SK-N-MC (cell line): ENCODE measurements around the gene DOC2B.
A peak's percentile ranks its signal among the peaks of the same experiment; 100 is the strongest.
"Not testable (repeated sequence)": the region's sequence is repeated elsewhere in the genome, so short reads cannot be mapped to it uniquely, and the experiment has no call there.

Experiments used
- DNase-seq: peaks from one replicate; pipeline ENCODE4 v3.0.0-alpha.2; 2011; ENCODE audit warnings: low read depth, low spot score
- H3K27ac ChIP-seq: fragments of 200-600 bp; sonication (generic); 2 replicates; pipeline ENCODE4 v1.5.1; 2016; ENCODE audit warnings: mixed run types
- H3K36me3 ChIP-seq: fragments of 200-600 bp; sonication (generic); 2 replicates; pipeline ENCODE4 v1.6.1; 2017; ENCODE audit warnings: antibody characterized with exemption, low read length, mixed read lengths; ENCODE audit not compliant: insufficient read depth
- H3K4me3 ChIP-seq: fragments of 200-600 bp; sonication (generic); 2 replicates; pipeline ENCODE4 v1.5.1; 2016
- H3K9ac ChIP-seq: fragments of 200-600 bp; sonication (generic); 2 replicates; pipeline ENCODE4 v1.8.0; 2017; ENCODE audit warnings: mixed run types, mixed read lengths; ENCODE audit not compliant: insufficient read length
- H3K9me3 ChIP-seq: fragments of 200-600 bp; sonication (generic); 2 replicates; pipeline ENCODE4 v1.6.1; 2017; ENCODE audit warnings: low read depth, mild to moderate bottlenecking, antibody characterized with exemption, low read length, moderate library complexity, mixed read lengths
- EZH2 ChIP-seq: fragments of 200-600 bp; sonication (generic); IDR thresholded peaks from one replicate; pipeline ENCODE4 v1.6.1; 2017; ENCODE audit warnings: antibody characterized with exemption
- FOXP2 ChIP-seq: optimal IDR thresholded peaks from 2 replicates; pipeline ENCODE3; 2011; ENCODE audit warnings: mild to moderate bottlenecking, moderate library complexity; ENCODE audit not compliant: insufficient read depth; ENCODE audit errors: extremely low read length, control extremely low read depth
- POLR2AphosphoS5 ChIP-seq: IDR thresholded peaks from 2 replicates; pipeline ENCODE4 v1.6.1; 2012; ENCODE audit warnings: mild to moderate bottlenecking, low read depth, low read length, borderline replicate concordance

Gene DOC2B

GRCh38 chr17:146546-146945, 34.9 kb downstream of the DOC2B start:
- DNase-seq: no peak
- Histone ChIP-seq H3K9me3 (no peaks in the 10 kb centered on the region), H3K27ac (no peak overlapping the region), H3K4me3 (no peak overlapping the region), H3K36me3 (no peaks in the 10 kb centered on the region; the same call in 1 of the 2 replicates), H3K9ac (no peak overlapping the region)
- TF ChIP-seq FOXP2 (no peak), EZH2 (no peak), POLR2AphosphoS5 (no peak)

- Histone ChIP-seq H3K36me3 (no peaks in the 10 kb centered on the region; the same call in 1 of the 2 replicates), H3K4me3 (no peak overlapping the region), H3K9ac (no peak overlapping the region), H3K27ac (no peak overlapping the region), H3K9me3 (no peaks in the 10 kb centered on the region)
- no peak for TF ChIP-seq FOXP2
- no peak for TF ChIP-seq POLR2AphosphoS5
- no peak for TF ChIP-seq EZH2
- DNase-seq: no peak
These were observed 35.5 kb downstream of the DOC2B start for GRCh38 chr17:145671-146541.

- H3K27ac ChIP-seq: no peak overlapping the region
- no peak overlapping the region for H3K9ac ChIP-seq
- TF ChIP-seq POLR2AphosphoS5 (no peak), FOXP2 (no peak)
These were observed 36.3 kb downstream of the DOC2B start for GRCh38 chr17:144936-145670.

GRCh38 chr17:143785-144281, 37.6 kb downstream of the DOC2B start:
- H3K27ac ChIP-seq: no peak overlapping the region
- H3K36me3 ChIP-seq: no peaks in the 10 kb centered on the region; the same call in 1 of the 2 replicates
- H3K4me3 ChIP-seq: peak overlapping the region; percentile 49
- no peak overlapping the region for H3K9ac ChIP-seq
- TF ChIP-seq EZH2 (no peak), POLR2AphosphoS5 (0 out of 2 replicates have a peak, but pooled peaks have one; percentile 32)
- no peak for DNase-seq
- H3K9me3 ChIP-seq: no peaks in the 10 kb centered on the region

More at GRCh38 chr17:144936-145670, 36.3 kb downstream of the DOC2B start:
- no peak overlapping the region for H3K4me3 ChIP-seq
- H3K36me3 ChIP-seq: no peaks in the 10 kb centered on the region; the same call in 1 of the 2 replicates
- DNase-seq: no peak
- no peaks in the 10 kb centered on the region for H3K9me3 ChIP-seq

- no peak for TF ChIP-seq FOXP2
- TF ChIP-seq EZH2: no peak
- no peak for DNase-seq
- Histone ChIP-seq H3K9ac (no peak overlapping the region), H3K27ac (no peak overlapping the region), H3K4me3 (peak overlapping the region; percentile 49), H3K9me3 (no peaks in the 10 kb centered on the region), H3K36me3 (no peaks in the 10 kb centered on the region; the same call in 1 of the 2 replicates)
These were observed 38.3 kb downstream of the DOC2B start for GRCh38 chr17:142876-143784.

GRCh38 chr17:142102-142661, 39.3 kb downstream of the DOC2B start:
- TF ChIP-seq EZH2: no peak
- TF ChIP-seq FOXP2: no peak
- no peak for TF ChIP-seq POLR2AphosphoS5
- peak overlapping the region; percentile 17 for H3K9ac ChIP-seq
- peak; percentile 86 for DNase-seq
- no peaks in the 10 kb centered on the region for H3K36me3 ChIP-seq
- peak overlapping the region; percentile 68 for H3K4me3 ChIP-seq
- no peaks in the 10 kb centered on the region for H3K9me3 ChIP-seq
- no peak overlapping the region for H3K27ac ChIP-seq

GRCh38 chr17:139401-140205, 41.8 kb downstream of the DOC2B start:
- H3K9me3 ChIP-seq, H3K4me3 ChIP-seq, DNase-seq, H3K36me3 ChIP-seq, H3K27ac ChIP-seq, H3K9ac ChIP-seq: not testable (repeated sequence)

GRCh38 chr17:137166-137807, 44.2 kb downstream of the DOC2B start, which contains the start of gene SCGB1C2:
SCGB1C2 (plus strand) TSS chr17:137569; CDS start chr17:137591, 22 bp downstream.
- H3K9me3 ChIP-seq, DNase-seq, H3K9ac ChIP-seq, H3K27ac ChIP-seq, H3K4me3 ChIP-seq, H3K36me3 ChIP-seq: not testable (repeated sequence)

GRCh38 chr17:136531-136930, 44.9 kb downstream of the DOC2B start:
- not testable (repeated sequence) for H3K9me3 ChIP-seq, H3K27ac ChIP-seq, H3K36me3 ChIP-seq, H3K9ac ChIP-seq, H3K4me3 ChIP-seq, DNase-seq

- H3K36me3 ChIP-seq, H3K4me3 ChIP-seq, H3K27ac ChIP-seq, H3K9me3 ChIP-seq, H3K9ac ChIP-seq, DNase-seq: not testable (repeated sequence)
These were observed 45.6 kb downstream of the DOC2B start for GRCh38 chr17:135895-136294.

GRCh38 chr17:135022-135421, 46.4 kb downstream of the DOC2B start:
- not testable (repeated sequence) for H3K9me3 ChIP-seq, H3K36me3 ChIP-seq, H3K9ac ChIP-seq, H3K4me3 ChIP-seq, DNase-seq, H3K27ac ChIP-seq
